Measurements from ENCODE around the gene ARL6.

DNA sequence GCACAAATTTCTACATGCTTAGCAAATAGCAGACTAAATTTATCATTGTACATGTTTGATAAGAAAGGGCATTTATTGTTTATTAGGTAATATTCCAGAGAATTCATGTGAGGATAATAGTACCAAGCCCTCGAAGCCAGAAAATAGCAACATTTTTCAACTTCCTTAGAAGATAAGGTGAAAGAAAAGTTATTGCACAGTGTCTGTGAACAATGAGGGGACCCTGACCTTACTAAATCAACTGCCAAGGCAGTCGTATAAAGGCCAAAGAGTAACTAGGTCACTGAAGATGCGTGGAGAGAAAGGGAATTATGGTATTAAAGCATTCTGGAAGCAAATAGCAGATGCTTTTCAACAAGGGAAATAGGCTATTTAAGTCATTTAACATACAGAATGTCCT lies 20.3 kb upstream of the ARL6 start:
- TF ChIP-seq, protein P1, sequence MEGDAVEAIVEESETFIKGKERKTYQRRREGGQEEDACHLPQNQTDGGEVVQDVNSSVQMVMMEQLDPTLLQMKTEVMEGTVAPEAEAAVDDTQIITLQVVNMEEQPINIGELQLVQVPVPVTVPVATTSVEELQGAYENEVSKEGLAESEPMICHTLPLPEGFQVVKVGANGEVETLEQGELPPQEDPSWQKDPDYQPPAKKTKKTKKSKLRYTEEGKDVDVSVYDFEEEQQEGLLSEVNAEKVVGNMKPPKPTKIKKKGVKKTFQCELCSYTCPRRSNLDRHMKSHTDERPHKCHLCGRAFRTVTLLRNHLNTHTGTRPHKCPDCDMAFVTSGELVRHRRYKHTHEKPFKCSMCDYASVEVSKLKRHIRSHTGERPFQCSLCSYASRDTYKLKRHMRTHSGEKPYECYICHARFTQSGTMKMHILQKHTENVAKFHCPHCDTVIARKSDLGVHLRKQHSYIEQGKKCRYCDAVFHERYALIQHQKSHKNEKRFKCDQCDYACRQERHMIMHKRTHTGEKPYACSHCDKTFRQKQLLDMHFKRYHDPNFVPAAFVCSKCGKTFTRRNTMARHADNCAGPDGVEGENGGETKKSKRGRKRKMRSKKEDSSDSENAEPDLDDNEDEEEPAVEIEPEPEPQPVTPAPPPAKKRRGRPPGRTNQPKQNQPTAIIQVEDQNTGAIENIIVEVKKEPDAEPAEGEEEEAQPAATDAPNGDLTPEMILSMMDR (IDR thresholded peaks at IDR 0.05; ENCODE audit: poor library complexity, severe bottlenecking): no peak
- TF ChIP-seq RAD21 (conservative IDR thresholded peaks at IDR 0.05): no peak
- TF ChIP-seq, protein P2, sequence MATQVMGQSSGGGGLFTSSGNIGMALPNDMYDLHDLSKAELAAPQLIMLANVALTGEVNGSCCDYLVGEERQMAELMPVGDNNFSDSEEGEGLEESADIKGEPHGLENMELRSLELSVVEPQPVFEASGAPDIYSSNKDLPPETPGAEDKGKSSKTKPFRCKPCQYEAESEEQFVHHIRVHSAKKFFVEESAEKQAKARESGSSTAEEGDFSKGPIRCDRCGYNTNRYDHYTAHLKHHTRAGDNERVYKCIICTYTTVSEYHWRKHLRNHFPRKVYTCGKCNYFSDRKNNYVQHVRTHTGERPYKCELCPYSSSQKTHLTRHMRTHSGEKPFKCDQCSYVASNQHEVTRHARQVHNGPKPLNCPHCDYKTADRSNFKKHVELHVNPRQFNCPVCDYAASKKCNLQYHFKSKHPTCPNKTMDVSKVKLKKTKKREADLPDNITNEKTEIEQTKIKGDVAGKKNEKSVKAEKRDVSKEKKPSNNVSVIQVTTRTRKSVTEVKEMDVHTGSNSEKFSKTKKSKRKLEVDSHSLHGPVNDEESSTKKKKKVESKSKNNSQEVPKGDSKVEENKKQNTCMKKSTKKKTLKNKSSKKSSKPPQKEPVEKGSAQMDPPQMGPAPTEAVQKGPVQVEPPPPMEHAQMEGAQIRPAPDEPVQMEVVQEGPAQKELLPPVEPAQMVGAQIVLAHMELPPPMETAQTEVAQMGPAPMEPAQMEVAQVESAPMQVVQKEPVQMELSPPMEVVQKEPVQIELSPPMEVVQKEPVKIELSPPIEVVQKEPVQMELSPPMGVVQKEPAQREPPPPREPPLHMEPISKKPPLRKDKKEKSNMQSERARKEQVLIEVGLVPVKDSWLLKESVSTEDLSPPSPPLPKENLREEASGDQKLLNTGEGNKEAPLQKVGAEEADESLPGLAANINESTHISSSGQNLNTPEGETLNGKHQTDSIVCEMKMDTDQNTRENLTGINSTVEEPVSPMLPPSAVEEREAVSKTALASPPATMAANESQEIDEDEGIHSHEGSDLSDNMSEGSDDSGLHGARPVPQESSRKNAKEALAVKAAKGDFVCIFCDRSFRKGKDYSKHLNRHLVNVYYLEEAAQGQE (IDR thresholded peaks at IDR 0.05; ENCODE audit: borderline replicate concordance): no peak
- no peak for TF ChIP-seq EZH2 (IDR thresholded peaks at IDR 0.05; ENCODE audit: borderline replicate concordance, insufficient read depth, low read length, poor library complexity, severe bottlenecking)

All from neural cell (in vitro differentiated cells).